LNCaP clone FGC (cell line): ENCODE data around the gene TMEM138.

Experiments used
- DNase-seq: peaks from one replicate; pipeline ENCODE4 v3.0.0-alpha.2; 2011; ENCODE audit warnings: low read depth
- H3K4me3 ChIP-seq: 2 replicates; pipeline ENCODE4 v1.5.1; 2011; ENCODE audit warnings: mild to moderate bottlenecking, low read depth, low read length, control low read depth
- CTCF ChIP-seq: IDR thresholded peaks from 2 replicates; pipeline ENCODE4 v1.5.1; 2012; ENCODE audit warnings: mild to moderate bottlenecking; ENCODE audit not compliant: control insufficient read depth, insufficient read depth; ENCODE audit errors: extremely low read depth

TMEM138 gene

GRCh38 chr11:61357233-61357893 lies 4.8 kb upstream of the TMEM138 start:
- no peak for DNase-seq
- H3K4me3 ChIP-seq = no peak overlapping the region
- TF ChIP-seq CTCF = no peak

- no peak for TF ChIP-seq CTCF
- no peak for DNase-seq
- H3K4me3 ChIP-seq = no peak overlapping the region
Observed at GRCh38 chr11:61357894-61358239, 4.3 kb upstream of the TMEM138 start.

GRCh38 chr11:61358566-61358965 lies 3.6 kb upstream of the TMEM138 start:
- no peak overlapping the region for H3K4me3 ChIP-seq
- no peak for TF ChIP-seq CTCF
- no peak for DNase-seq

- H3K4me3 ChIP-seq = no peak overlapping the region
- no peak for DNase-seq
- TF ChIP-seq CTCF = no peak
Observed at GRCh38 chr11:61359516-61359915, 2.7 kb upstream of the TMEM138 start.

GRCh38 chr11:61361237-61361740 lies 885 bp upstream of the TMEM138 start:
- TF ChIP-seq CTCF = no peak
- no peak for DNase-seq
- peak overlapping the region; percentile 98 for H3K4me3 ChIP-seq

GRCh38 chr11:61362542-61362875 lies 335 bp downstream of the TMEM138 start:
- DNase-seq = no peak
- no peak for TF ChIP-seq CTCF
- H3K4me3 ChIP-seq = peak overlapping the region; percentile 98

GRCh38 chr11:61364012-61364675 lies 2.0 kb downstream of the TMEM138 start:
- DNase-seq = no peak
- TF ChIP-seq CTCF = no peak
- no peak overlapping the region for H3K4me3 ChIP-seq
